Pancreas (tissue), 10 donors: ENCODE results near the gene UBXN11. TPM values are rescaled to one million over a fixed set of nuclear protein-coding genes. Genes with fewer than 3 reads are reported as not detected.

ENCODE experiments used
- ATAC-seq, 4 donors: fragments of 200-7000 bp; cut with Tn5 transposase; one replicate each; pipeline versions ENCODE4 v1.8.0 to v1.9.1; 2020; ENCODE audit warnings: mild to moderate bottlenecking in 4 of 4, moderate library complexity in 4 of 4
- DNase-seq, 6 donors: peaks; one replicate each; pipeline ENCODE4 v3.0.0-alpha.2; 2020
- FAIRE-seq: peaks from 2 replicates; lab custom pipeline; 2012; peaks lifted over from hg19 to GRCh38; lab: Jason Lieb, UNC
- H3K27ac ChIP-seq, 4 donors: fragments of 200-600 bp; sonication (generic); 1 replicate in 3 of 4; 2 replicates in 1 of 4; pipeline versions ENCODE4 v1.5.0 to v1.8.0; 2020
- H3K27me3 ChIP-seq, 4 donors: fragments of 200-600 bp; one replicate each; pipeline ENCODE4 v1.8.0; 2021
- H3K36me3 ChIP-seq, 3 donors: fragments of 200-600 bp; sonication (generic) in 1 of 3; one replicate each; pipeline versions ENCODE4 v1.5.0 to v1.8.0; 2020 to 2021
- H3K4me1 ChIP-seq, 3 donors: fragments of 200-600 bp; one replicate each; pipeline ENCODE4 v1.8.0; 2021
- H3K4me3 ChIP-seq, 4 donors: fragments of 200-600 bp; sonication (generic) in 2 of 4; one replicate each; pipeline versions ENCODE4 v1.5.0 to v1.8.0; 2020 to 2021
- H3K9me3 ChIP-seq, 4 donors: fragments of 200-600 bp; one replicate each; pipeline ENCODE4 v1.8.0; 2021
- CTCF ChIP-seq, 4 donors: fragments of 200-600 bp; sonication (generic) in 3 of 4; IDR thresholded peaks; one replicate each; pipeline versions ENCODE4 v1.5.0 to v1.8.0; 2021; ENCODE audit warnings: antibody characterized with exemption in 4 of 4
- WGBS, 2 donors: extraction: QIAGEN DNeasy Blood & Tissue Kit; methylation state at CpG; one replicate each; pipeline ENCODE4 v1.1.7; 2013; 5-methylcytosine and 5-hydroxymethylcytosine counted together
- intact Hi-C, 3 donors: fragments of 100-400 bp; cut with DNase I; formaldehyde crosslinking; loops; one replicate each; pipeline versions ENCODE4 v1.11.1 to v1.14.2; 2022
- polyA plus RNA-seq, 2 donors: library from polyadenylated mRNA; stranded (reverse); fragments of 200-250 nt; gene quantifications; one replicate each; pipeline ENCODE4 v1.2.3, GENCODE V29; 2013
- total RNA-seq, 6 donors: library from RNA; stranded (reverse); fragmentation: NEBNext Ultra II Directional in 4 of 6; extraction: Animal tissue kit (Norgen Biotek cat#: 25700) in 4 of 6; gene quantifications; one replicate each; pipeline versions ENCODE4 v1.2.1 to v1.2.4, GENCODE V29; 2021 to 2023
- donor health status: healthy with polysubstance abuse.
- donor health status: DM: no; HTN: no; CAD: no; lungs with moderate emphysema.
- donor health status: DM: no; HTN: no; CAD: no.
- donor health status: control.
- donor health status: control.
- donor health status: Bipolar disorder and iron deficiency.
- donor health status: DM: yes; HTN: yes; CAD: no.
- donor health status: DM: no; HTN: no; CAD: no.
- donor health status: DM: no; HTN: no; CAD: no.
- donor health status: DM: yes; HTN: yes; CAD: no.

Gene UBXN11
- total and polyA plus RNA-seq, 8 donors = 8.7 to 61.6 (median 13.9) TPM

- H3K27me3 ChIP-seq = no peaks in the 10 kb centered on the region
- DNase-seq (no peak), FAIRE-seq (no peak), ATAC-seq (no peak)
- WGBS, 2 donors = 92 to 93% methylated on average over 5 of the region's 5 CpGs
- no peak for TF ChIP-seq CTCF (IDR thresholded peaks at IDR 0.05)
- no peak overlapping the region for H3K4me3 ChIP-seq
- H3K4me1 ChIP-seq = no peaks in the 10 kb centered on the region
- H3K9me3 ChIP-seq = no peaks in the 10 kb centered on the region
- H3K27ac ChIP-seq = no peak overlapping the region
- intact Hi-C loops = no loop called here
- H3K36me3 ChIP-seq = peaks cover 2 to 8% (median 3%) of the 10 kb centered on the region in 3 donors
These were observed 43.2 kb downstream of the UBXN11 start for GRCh38 chr1:26263212-26263611.

- intact Hi-C loops = no loop called here
- 89 to 96% methylated on average over 5 of the region's 5 CpGs for WGBS, 2 donors
- no peaks in the 10 kb centered on the region for H3K27me3 ChIP-seq
- H3K4me1 ChIP-seq = no peaks in the 10 kb centered on the region
- H3K4me3 ChIP-seq = no peak overlapping the region
- no peak for TF ChIP-seq CTCF (IDR thresholded peaks at IDR 0.05)
- no peak overlapping the region for H3K27ac ChIP-seq
- FAIRE-seq (no peak), DNase-seq (no peak), ATAC-seq (peak in 2 of 4 donors; percentile 34 to 71)
- peaks cover 3 to 14% (median 5%) of the 10 kb centered on the region in 3 donors for H3K36me3 ChIP-seq
- no peaks in the 10 kb centered on the region for H3K9me3 ChIP-seq
These were observed 46.9 kb downstream of the UBXN11 start for GRCh38 chr1:26259578-26259977.

GRCh38 chr1:26259005-26259404 lies 47.4 kb downstream of the UBXN11 start:
- no peak overlapping the region for H3K4me3 ChIP-seq
- 77 to 79% methylated on average over 2 of the region's 2 CpGs for WGBS, 2 donors
- H3K36me3 ChIP-seq = peaks cover 3 to 14% (median 5%) of the 10 kb centered on the region in 3 donors
- no peak overlapping the region for H3K27ac ChIP-seq
- H3K9me3 ChIP-seq = no peaks in the 10 kb centered on the region
- H3K4me1 ChIP-seq = no peaks in the 10 kb centered on the region
- H3K27me3 ChIP-seq = no peaks in the 10 kb centered on the region
- no peak for DNase-seq
- intact Hi-C loops = no loop called here
- no peak for ATAC-seq
- no peak for FAIRE-seq
- no peak for TF ChIP-seq CTCF (IDR thresholded peaks at IDR 0.05)

DNA sequence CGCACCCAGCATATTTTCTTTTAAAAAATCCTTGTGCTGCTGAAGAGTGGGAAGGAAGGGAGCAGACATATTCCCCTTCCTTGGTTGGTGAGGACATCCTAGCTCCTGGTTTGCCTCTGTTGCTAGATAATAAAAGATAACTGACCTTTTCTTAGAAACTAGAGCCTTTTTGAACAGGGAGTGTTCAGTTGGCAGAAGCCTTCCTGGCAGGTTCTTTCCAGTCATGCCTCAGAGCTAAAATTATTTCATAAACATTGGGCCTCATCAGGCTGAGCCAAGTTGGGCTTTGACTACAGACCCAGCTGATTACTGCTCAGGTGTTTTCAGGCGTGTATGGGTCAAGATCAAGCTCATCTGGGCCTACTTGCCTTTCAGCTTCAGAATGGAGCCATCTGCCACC lies 49.2 kb downstream of the UBXN11 start:
- Histone ChIP-seq H3K4me3 (no peak overlapping the region), H3K27ac (no peak overlapping the region), H3K4me1 (no peaks in the 10 kb centered on the region), H3K9me3 (no peaks in the 10 kb centered on the region), H3K27me3 (no peaks in the 10 kb centered on the region), H3K36me3 (peaks cover 3 to 14% (median 5%) of the 10 kb centered on the region in 3 donors)
- no peak for DNase-seq
- intact Hi-C loops = no loop called here
- TF ChIP-seq CTCF (IDR thresholded peaks at IDR 0.05) = no peak
- no peak for ATAC-seq
- FAIRE-seq = no peak
- WGBS, 2 donors = 88 to 98% methylated on average over 2 of the region's 2 CpGs

- no peaks in the 10 kb centered on the region for H3K4me1 ChIP-seq
- FAIRE-seq (no peak), DNase-seq (no peak), ATAC-seq (no peak)
- no peaks in the 10 kb centered on the region for H3K27me3 ChIP-seq
- H3K27ac ChIP-seq = no peak overlapping the region
- intact Hi-C loops = no loop called here
- peaks cover 0 to 7% (median 5%) of the 10 kb centered on the region in 3 donors for H3K36me3 ChIP-seq
- TF ChIP-seq CTCF (IDR thresholded peaks at IDR 0.05) = no peak
- H3K4me3 ChIP-seq = no peak overlapping the region
- no peaks in the 10 kb centered on the region for H3K9me3 ChIP-seq
- whole genome bisulfite sequencing, 2 donors = 86 to 87% methylated on average over 3 of the region's 3 CpGs
These were observed 52.0 kb downstream of the UBXN11 start for GRCh38 chr1:26254404-26254803.
